HG03103 (cell line): ENCODE results near the gene HOMER1.

Experiments
- ATAC-seq: cut with Tn5 transposase; IDR thresholded peaks from one replicate; pipeline ENCODE4 v1.9.1; 2021; ENCODE audit warnings: low read depth; ENCODE audit not compliant: unreplicated experiment

HOMER1 gene, protein sequence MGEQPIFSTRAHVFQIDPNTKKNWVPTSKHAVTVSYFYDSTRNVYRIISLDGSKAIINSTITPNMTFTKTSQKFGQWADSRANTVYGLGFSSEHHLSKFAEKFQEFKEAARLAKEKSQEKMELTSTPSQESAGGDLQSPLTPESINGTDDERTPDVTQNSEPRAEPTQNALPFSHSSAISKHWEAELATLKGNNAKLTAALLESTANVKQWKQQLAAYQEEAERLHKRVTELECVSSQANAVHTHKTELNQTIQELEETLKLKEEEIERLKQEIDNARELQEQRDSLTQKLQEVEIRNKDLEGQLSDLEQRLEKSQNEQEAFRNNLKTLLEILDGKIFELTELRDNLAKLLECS

DNA sequence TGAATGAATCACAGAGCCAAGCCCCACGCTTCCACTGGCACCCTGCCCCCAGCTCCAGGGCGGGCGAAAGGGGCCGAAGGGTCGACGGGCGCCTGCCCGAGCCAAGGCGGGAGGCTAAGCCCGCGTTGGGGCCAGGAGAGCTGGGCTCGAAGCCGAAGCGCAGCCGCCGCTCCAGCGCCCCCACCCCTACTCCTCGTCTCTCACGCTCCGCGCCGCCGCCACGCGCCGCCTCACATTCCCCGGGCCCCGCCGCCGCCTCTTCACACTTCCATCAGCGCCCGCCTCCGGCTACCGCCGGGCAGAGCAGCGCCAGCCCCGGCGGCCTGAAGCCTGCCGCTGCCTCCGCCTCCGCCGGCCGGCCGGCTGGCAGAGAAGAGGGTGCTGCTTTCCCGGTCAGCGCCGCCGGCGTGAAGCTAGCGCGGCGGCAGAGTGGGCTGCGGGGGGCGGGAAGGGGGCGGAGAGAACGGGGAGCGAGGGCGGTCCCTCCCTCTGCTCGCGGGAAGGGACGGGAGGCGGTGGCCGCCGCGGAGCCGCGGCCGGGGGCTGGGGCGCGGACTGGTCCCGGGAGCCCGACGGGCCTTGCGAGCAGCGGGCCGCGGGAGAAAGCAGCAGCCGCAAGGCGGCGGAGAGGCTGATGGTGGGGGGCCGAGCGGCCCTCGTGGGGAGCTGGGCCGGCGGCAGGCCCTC, at the start of gene HOMER1:
Gene HOMER1 (minus strand): TSS at position 431 of the 687 bp plus-strand sequence. CDS start 1,360 bp downstream, outside the sequence.
- ATAC-seq = peak; percentile 47

DNA sequence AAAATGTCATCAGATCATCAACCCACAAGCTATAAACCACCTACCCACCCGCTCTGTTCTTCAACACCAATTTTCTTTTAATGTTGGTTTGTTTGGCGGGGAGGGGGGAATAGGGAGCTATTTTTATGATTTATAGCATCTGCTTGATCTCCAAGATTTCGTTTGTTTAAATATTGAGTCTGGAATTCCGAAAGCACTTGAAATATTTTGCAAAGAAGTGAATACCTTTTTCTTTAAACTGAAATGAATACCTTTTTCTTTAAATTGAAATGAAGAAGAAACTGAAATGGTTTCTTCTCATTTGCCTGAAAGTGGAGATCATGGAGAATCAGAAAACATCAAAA, 49.3 kb upstream of the HOMER1 start:
- no peak for ATAC-seq

GRCh38 chr5:79562351-79563246, 48.7 kb upstream of the HOMER1 start:
- ATAC-seq = no peak

GRCh38 chr5:79561525-79561893, 47.6 kb upstream of the HOMER1 start:
- no peak for ATAC-seq

GRCh38 chr5:79560771-79561524, 47.0 kb upstream of the HOMER1 start:
- ATAC-seq = no peak

DNA sequence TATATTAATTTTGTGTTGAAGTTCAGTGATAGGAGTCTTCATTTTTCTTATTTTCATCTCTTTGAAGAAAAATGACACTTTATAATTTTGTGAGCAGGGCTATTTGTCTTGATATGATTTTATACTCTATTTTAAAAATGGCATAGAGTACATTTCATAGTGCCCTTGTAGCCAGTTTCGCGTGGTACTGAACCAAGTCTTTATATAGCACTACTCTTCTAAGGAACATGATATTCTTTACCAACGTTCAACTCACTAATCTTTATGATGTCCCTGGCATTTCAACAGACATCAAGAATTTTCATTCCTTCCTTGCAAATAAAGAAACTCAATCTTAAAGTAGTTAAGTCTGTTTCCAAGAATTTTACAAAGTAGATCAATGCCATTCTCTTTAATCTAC, 41.5 kb upstream of the HOMER1 start:
- ATAC-seq = no peak

GRCh38 chr5:79552984-79553383, 39.0 kb upstream of the HOMER1 start:
- ATAC-seq = no peak

- no peak for ATAC-seq
Measured at GRCh38 chr5:79547982-79548381, 34.0 kb upstream of the HOMER1 start.

GRCh38 chr5:79547429-79547822, 33.5 kb upstream of the HOMER1 start:
- ATAC-seq = no peak

DNA sequence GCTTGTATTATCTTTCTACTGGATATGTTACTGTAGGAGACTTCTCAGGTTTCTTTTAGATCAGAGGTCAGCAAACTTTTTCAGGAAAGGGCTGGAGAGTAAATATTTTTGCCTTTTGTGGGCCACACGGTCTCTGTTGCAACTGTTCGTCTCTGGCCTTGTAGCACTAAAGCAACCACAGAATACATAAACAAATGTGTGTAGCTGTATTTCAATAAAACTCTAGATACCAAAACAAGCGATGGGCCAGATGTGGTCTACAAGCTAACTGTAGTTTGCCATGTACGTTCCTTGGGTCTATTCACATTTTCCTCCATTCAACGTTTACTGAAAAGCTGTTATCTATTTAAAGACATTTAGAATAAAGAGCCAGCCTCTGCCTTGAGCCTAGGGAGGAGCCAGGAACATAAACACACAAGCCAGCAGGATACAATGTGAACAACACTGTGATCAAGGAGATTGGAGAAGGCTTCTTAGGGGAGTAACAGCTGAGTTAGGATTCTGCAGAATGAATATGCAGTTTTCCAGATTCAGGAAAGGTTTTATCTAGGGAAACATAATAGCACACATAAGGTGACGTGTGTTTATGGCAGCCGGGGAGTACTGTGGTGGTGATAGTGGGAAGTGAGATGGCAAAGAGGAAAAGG, 33.0 kb upstream of the HOMER1 start:
- ATAC-seq = no peak

GRCh38 chr5:79544131-79544530, 30.2 kb upstream of the HOMER1 start:
- no peak for ATAC-seq

- ATAC-seq = no peak
Measured at GRCh38 chr5:79540939-79541338, 27.0 kb upstream of the HOMER1 start.

GRCh38 chr5:79536193-79536906, 22.4 kb upstream of the HOMER1 start:
- ATAC-seq = no peak

DNA sequence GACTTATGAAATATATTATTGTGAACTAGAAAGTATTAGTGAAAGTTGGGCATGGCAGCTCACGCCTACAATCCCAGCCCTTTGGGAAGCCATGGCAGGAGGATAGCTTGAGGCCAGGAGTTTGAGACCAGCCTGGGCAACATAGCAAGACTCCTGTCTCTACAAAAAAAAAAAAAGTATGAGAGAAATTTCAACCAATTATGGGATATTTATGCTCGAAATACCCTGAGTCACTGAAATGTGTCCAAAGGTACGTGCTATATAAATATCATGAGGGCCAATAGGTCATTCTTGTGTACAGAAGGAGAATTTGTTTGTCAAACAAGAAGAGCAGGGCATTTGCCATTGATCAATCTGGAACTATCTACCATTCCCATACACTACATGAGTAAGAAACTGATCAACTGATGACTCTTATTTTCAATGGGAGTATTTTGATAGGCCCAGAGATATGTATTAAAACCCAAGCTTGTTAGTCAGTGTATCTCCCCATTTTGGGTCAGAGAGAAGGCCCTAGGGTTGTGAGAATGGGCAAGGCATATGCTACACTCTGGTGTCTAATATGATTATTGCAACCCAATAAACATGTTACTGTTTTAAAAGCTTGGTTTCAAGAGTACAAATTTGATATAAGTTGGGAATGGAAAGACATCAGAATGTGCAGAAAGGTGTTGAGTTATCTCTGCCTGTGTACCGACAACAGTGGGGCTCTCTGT, 21.7 kb upstream of the HOMER1 start:
- no peak for ATAC-seq

- no peak for ATAC-seq
Measured at GRCh38 chr5:79529110-79529509, 15.2 kb upstream of the HOMER1 start.

GRCh38 chr5:79527431-79527830, 13.5 kb upstream of the HOMER1 start:
- ATAC-seq = no peak

DNA sequence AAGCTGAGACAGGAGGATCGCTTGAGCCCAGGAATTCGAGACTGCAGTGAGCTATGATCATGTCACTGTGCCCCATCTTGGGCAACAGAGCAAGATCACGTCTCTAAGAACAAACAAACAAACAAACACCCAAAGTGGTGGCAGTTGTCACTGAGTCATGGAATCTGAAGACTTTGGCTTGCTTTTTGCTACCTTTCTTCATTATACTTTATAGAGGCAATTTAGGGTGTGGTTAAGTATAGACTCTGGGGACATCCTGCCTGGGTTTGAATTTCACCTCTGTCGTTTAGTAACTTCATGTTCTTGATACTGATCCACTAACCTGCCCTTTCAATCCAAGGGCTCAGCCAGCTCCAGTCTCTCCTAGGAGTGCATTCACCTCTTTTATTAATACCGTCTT, 13.0 kb upstream of the HOMER1 start:
- ATAC-seq = no peak

- no peak for ATAC-seq
Measured at GRCh38 chr5:79526493-79526892, 12.6 kb upstream of the HOMER1 start.

- ATAC-seq = no peak
Measured at GRCh38 chr5:79521156-79521555, 7.2 kb upstream of the HOMER1 start.
